Esophagus muscularis mucosa (tissue), 3 donors: ENCODE results near the gene AVEN.

Experiments used
- CTCF ChIP-seq, 3 experiments: fragments of 200-600 bp in 2 of 3; fragments of 450-650 bp in 1 of 3; sonication (generic) in 2 of 3; IDR thresholded peaks; one replicate each; pipeline ENCODE4 v1.5.1; 2017 to 2019; ENCODE audit warnings: antibody characterized with exemption in 3 of 3, mild to moderate bottlenecking in 2 of 3, moderate library complexity in 1 of 3
- POLR2AphosphoS5 ChIP-seq, 2 donors: sonication (generic); formaldehyde crosslinking; IDR thresholded peaks; one replicate each; pipeline ENCODE4 v1.6.1; 2017; ENCODE audit warnings: antibody characterized with exemption in 2 of 2

DNA sequence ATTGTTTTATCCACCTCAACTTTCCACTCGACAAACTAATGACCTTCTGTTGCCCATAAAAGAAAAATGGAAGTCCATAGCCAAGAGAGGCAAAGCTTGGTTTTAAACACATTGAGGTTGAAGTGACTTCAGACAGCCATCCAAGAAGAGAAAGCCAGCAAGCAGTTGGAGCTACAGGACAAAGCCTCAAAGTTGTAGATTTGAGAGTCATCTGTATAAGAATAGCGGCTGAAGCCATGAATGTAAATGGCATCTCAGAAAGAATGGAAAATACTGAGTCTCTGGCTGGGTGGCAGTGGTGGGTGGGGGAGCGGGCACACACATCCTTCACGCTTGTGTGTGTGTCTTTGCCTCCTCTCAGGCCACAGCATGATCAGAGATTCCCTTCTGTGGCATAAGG lies 194.8 kb downstream of the AVEN start:
- TF ChIP-seq CTCF (IDR thresholded peaks at IDR 0.05) (no peak), POLR2AphosphoS5 (IDR thresholded peaks at IDR 0.05) (no peak)
